Stimulated activated CD4-positive, alpha-beta T cell treated with anti-CD3 and anti-CD28 coated beads, TNF-alpha, amount 100 ng/mL, for 4 hours (primary cell): ENCODE measurements around the gene TMEM204.
"Not testable (repeated sequence)": the region's sequence is repeated elsewhere in the genome, so short reads cannot be mapped to it uniquely, and the experiment has no call there.

Experiments
- DNase-seq, 3 experiments: peaks; one replicate each; pipeline ENCODE4 v3.0.0-alpha.2; 2020; ENCODE audit warnings: low read depth in 3 of 3

TMEM204 gene

DNA sequence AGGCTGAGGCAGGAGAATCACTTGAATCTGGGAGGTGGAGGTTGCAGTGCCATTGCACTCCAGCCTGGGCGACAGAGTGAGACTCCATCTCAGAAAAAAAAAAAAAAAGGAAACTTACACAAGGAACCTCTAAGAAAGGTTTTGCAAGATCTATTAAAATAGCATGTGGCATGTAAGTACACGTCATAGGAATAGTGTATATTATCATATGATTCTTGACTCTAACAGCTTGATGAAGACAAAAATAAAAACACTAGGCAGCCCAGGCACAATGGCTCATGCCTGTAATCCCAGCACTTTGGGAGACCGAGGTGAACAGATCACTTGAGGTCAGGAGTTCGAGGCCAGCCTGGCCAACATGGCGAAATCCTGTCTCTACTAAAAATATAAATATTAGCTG lies 62.0 kb downstream of the TMEM204 start:
- DNase-seq: not testable (repeated sequence)

DNA sequence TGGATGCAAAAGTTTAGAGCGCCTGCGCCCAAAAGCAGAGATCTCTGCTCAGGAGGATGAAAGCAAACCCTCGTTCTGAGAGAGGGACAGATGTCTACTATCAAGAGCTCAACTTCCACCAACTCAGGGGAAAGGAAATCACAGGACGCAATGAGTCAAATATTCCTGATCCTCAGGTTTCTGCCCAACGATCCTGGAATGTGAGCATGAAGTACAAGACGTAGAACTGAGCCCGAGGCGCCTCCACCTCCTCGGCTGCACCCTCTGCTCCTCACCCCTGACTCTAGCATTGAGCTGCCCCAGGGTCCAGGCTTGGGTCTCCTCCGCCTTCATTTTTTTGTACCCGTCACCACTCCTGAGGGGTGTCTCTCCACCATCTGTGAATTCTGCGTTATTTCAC lies 63.0 kb downstream of the TMEM204 start:
- DNase-seq: no peak

DNA sequence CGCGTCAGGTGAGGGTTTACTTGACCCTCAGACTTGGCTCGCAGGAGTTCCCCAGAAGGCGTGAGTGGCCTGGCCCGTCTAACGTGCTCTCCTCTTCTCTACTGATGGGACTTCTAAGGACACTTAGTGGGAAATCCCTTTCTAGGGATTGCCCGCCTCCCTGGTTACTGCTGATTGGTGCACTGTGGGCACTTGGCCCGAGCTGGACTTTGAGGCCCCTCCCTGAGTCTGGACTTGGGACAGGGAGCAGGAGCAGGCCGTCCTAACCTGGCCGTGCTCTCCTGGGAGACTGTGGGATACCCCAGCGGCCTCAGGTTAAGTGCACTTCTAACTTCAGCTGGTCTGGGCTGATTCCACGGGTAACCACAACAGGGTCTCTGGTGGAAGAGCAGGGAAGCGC lies 63.7 kb downstream of the TMEM204 start:
- DNase-seq: no peak

DNA sequence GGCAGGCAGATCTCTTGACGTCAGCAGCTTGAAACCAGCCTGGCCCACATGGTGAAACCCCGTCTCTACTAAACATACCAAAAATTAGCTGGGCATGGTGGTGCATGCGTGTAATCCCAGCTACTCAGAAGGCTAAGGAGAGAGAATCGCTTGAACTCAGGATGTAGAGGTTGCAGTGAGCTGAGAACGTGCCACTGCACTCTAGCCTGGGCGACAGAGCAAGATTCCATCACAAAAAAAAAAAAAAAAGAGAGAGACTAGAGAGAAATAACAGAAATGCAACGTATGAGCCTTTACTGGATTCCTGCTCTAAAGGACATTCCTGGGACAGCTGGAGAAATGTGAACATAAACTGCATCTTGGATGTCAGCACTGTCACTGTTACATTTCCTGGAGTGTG lies 67.6 kb downstream of the TMEM204 start:
- no peak for DNase-seq

DNA sequence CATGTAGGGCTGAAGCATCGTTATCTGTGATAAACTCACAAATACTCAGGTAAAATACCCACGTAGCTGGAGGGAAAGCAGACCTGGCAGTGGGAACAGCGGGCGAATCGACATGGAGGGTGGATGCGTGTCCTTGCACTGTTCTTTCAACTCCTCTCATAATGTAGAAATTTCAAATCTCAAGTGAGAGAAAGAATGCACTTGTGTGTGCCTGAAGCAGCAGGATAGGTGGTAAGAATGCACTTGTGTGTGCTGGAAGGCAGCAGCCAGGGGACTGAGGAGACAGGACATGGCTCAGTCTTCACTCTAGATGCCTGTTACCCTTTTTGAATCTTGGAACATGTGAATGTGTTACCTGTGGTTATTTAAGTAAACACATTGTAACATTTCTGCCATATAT lies 68.0 kb downstream of the TMEM204 start:
- no peak for DNase-seq

DNA sequence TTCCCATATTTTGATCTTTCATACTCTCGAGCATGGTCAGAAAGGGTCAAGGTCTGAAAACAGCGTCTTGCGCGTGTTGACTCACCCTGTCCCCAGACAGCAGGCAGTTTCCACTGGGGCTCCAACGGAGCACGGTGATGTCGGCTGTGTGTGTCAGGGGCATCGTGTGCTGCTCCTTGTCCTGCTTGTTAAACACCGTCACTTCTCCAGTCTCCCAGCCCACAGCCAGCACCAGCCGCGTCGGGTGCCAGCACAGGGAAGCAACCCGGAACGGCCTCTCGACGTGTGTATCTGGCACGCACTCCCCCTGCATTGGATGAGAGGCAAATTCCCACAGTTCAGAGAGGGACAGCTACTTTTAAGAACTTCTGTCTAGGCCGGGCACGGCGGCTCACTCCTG lies 68.8 kb downstream of the TMEM204 start:
- no peak for DNase-seq
